EH (cell line): ENCODE data around the gene PAIP2B.
A peak's percentile ranks its signal among the peaks of the same experiment; 100 is the strongest.
"Not testable (repeated sequence)": the region's sequence is repeated elsewhere in the genome, so short reads cannot be mapped to it uniquely, and the experiment has no call there.

Experiments used
- DNase-seq: peaks from one replicate; pipeline ENCODE4 v3.0.0-alpha.2; 2015; ENCODE audit warnings: low read depth

The PAIP2B gene

DNA sequence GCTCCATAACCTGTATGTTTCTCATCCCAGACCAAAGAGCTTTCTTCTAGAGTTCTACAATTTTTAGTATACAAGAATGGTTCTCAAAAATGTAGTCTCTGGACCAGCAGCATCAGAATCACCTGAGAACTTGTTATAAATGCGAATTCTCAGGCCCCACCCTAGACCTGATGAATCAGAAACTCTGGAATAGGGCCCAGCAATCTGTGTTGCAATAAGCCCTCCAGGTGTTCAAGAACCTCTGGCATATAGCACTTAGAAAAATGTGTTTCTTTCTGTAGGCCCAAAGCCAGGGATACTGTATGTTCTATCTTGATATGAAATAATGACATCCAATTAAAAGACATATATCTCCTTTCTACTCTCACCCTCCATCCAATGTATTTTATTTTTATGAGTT lies 10.4 kb downstream of the PAIP2B start:
- no peak for DNase-seq

DNA sequence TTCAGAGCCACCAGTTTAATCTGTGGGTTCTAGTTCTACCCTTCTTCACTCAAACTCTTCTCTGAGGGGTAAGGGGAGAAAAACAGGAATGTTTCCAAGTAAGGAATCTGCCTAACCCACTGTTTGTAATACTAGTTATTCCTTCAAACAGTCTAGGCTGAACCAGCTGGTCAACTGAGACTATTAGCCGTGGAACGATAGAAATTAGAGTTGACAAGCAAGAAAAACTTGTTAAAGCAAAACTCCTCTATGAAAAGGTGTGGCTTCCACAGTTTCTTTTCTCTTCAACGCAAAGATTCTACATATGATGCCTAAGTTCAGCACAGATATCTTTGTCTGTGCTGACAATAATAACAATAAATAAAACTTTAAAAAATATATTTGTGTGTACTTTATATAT lies 11.5 kb downstream of the PAIP2B start:
- DNase-seq, result no peak

DNA sequence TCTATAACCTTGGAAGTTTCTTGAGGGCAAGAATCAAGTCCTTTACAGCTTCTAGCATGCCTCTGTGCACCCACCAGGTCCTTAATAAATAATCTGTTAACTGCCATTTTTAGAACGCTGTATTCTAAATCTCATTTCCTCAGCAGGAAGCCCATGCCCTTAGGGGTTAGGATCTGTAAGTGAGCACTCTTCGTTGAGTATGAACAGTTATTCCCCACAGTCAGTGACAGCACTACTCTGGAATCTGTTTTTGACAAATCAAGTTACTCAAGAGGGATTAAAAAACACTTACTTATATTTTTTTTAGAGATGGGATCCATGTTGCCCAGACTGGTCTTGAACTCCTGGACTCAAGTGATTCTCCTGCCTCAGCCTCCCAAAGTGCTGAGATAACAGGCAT lies 14.6 kb downstream of the PAIP2B start:
- DNase-seq, result peak; percentile 27

DNA sequence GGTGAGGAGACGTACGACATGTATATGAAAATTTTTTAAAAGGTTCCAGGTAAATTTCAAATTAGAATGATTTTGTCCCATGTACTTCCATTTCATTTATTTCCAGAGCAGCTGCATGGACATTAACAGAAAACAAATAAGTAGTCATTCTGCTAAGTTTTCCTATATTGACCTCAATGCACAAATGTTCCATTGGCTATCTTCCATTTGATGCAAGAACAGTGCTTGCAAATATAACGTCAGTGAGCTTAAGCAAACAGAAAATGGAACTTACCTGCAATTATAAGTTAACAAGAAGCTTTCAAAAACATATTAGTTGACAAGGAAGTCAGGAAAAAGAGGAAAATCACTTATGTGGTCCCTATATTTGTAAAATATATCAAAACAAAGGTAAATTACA lies 16.6 kb downstream of the PAIP2B start:
- DNase-seq, result no peak

DNA sequence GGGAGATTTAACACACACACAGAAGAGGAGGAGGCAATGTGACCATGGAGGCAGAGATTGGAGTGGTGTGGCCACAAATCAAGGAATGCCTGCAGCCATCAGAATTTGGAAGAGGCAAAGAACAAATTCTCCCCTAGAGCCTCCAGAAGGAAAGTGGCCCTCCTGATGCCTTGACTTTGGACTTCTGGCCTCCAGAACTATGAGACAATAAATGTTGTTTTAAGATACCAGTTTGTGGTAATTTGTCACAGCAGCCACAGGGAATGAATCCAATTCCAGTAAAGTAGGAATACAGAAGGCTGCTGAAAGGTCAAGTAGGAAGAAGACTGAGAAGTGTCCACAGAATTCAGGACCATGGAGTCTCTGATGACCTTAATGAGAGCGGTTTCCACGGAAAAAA lies 18.1 kb downstream of the PAIP2B start:
- no peak for DNase-seq

DNA sequence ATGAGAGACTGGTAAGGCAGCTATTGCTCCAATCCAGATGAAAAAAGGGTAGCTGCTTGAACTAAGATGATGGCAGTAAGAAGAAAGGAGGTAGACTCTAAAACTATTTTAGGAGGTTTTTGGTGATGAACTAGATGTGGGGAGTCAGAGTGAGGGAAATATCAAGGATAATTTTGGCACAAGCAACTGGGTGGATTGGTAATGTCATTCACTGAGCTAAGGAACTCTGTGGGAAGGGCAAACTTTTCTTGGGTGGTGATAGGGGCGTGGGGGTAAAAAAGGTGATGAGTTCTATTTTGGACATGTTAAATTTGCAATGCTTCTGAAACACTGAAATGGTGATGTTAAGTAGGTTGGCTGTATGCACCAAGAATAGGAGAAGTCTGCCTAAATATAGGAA lies 19.3 kb downstream of the PAIP2B start:
- no peak for DNase-seq

DNA sequence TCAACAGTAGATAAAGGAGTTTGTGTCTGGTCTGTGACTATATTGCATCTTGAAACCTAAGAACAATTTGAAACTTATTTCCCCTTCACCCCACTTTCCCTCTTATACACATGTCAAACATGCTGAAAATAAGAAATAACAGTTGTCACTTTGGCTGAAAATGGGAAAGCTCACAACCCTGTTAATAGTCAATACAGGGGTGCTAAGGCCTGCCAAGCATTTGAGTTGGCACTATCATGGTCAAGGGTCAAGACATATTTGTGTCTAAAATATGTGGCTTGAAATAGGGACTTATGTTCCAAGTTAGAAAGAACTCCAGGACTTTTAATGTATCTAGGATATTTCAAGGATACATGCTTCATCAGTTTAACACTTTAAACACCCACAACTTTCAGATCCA lies 20.6 kb downstream of the PAIP2B start:
- no peak for DNase-seq

DNA sequence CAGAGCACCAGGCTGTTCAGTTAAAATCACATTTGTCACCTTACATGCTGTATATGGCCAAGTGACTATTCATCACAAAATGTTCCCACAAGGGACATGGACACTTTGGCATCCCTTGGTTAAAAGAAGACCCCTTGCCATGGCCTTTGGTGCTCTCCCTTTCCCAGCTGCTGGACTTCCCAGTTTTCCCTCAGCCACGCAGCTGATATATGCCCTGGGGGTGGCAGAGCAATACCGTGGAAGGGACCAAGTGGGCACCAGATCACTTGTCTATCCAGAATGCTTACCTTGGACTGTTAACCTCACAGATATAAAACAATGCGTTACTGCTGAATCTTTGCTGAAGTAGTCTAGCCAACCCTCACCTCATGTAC lies 35.3 kb downstream of the PAIP2B start:
- no peak for DNase-seq

DNA sequence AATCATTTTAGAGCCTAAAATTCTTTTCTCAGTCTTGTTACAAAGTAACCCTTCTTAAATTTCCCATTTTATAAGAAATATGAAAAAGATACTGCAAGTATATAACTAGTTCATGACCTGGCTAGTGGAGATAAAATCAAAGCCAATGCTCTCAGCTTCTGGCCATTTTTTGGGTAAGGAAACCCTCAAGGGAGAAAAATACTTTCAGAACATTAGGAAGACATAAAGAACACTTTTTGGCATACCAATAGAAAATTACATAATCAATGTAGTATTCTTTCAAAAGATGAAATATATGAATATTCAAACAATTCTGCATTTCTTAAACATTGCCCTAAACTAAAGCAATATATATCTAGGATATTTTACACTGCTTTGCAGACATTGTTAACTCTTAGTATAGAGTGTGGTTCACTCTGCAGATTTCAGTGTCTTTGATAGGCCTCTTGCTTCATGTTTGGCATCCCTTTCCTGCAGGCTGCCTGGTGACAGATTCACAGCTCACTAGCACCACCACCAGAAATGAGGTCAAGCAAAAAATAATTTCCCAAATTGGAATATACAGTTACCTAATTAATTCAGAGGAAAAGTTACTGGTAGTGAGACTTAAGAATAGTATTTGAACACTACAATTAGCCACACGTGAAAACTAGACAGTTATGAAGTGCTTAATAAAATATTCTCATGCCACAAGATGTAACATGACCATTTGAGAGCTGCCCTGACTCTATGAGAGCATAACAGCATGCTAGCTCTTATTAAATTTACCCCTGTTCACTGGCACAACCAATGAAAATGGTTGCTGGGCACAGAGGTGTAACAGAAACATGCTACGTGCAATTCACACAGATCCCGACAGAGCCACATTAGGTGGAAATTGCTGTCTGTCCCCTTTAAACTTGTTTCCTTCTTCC lies 36.0 kb downstream of the PAIP2B start:
- peak; percentile 39 for DNase-seq

DNA sequence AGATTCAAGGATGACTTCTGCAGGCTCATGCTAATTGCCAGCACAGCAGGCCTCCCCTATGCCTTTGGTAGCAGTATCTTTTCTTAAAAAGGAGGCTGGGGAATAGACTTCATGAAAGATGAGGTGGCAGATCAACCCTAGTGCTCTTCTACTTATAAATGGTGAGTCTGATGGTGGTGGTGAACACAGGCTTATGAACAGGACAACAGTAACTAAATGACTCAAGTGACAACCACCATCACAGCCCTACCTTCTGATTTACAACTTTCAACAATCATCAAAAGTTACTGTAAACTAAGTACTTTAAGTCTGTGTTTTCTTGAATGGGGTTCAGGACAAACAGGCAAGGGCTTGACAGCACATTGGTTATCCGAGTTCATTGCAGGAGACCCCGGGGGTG lies 39.3 kb downstream of the PAIP2B start:
- DNase-seq, result no peak

DNA sequence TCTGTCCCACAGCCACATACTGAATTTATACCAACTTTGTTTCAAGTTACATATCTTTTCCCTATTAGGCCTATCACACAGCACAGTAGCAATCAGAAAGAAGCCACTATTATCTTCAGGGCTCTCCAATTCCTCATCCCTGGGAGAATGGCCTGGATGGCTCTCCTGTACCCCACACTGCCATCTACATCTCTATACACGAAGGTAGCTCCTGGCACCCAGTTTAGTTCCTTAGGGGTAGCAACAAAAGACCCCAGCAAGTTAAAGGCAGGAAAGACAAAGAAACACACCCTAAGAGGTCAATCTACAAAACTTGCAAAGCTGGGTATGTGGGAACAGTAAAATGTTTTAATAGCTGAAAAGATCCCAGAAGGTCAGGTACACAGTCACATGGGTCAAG lies 39.9 kb downstream of the PAIP2B start:
- no peak for DNase-seq

DNA sequence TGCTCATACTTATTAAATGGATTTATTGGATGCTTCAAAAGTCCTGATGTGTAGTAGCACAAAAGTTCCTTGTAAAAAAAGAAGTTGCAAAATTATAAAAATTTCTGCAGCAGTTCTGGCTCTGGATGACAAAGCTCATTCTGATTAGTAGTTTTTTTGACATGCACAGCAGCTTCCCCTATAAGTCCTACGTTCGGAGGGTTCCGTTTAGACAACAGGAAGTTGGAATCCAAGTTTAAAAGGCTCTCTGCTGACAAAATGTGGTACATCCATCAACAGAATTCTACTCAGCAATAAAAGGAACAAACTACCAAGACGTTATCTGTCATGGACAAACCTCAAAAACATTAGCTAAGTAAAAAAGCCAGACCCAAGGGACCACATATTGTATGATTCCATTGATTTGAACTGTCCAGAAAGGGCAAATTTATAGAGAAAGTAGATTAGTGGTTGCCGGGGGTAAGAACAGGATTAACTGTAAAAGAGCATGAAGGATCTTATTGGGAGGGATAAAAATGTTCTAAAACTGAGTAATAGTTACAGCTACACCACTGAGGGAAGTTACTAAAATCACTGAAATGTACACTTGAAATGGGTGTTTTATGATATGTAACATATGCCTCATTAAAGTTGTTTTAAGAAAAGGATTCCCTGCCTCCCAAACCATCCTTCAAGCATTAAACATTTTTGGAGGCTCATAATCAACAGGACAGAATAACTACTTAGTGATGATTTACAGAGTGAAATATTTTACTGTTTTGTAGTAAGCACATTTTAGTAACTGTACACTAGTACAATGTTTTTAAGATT lies 43.4 kb downstream of the PAIP2B start:
- not testable (repeated sequence) for DNase-seq

DNA sequence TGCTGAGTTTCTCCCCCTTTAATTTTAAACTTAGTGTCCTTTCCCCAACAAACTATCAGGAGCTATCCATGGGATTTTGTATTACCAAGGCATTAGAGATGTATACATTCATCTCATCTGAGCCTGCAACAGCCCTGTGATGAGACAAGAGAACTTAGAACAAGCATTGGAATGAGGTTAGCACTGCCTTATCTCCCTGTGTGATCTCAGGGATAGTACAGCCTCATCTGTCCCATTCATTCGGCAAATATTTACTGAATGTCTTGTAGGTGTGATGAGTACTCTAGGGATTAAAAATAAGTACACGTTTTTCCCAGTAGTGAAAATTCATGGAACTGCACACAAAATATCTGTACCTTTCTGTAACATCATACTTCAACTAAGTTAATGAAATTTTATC lies 45.6 kb downstream of the PAIP2B start:
- peak; percentile 41 for DNase-seq

DNA sequence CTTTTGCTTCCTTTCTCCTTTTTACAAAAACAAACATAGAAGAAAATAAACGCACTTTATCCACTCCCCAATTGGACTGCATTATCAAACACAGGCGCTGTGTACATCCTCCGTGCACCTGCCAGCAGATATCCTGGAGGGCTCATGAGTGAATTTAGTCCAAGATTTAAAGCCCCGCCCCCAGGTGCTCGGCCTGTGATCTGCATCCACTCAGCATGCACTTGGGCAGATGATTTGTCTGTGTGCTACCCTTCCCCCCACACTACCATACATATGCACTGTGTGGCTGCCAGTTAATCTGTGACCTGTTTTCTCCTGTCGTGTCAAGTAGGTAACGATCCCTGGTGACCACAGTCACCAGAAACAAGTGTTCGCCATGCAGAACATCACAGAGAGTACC lies 48.1 kb downstream of the PAIP2B start:
- not testable (repeated sequence) for DNase-seq

DNA sequence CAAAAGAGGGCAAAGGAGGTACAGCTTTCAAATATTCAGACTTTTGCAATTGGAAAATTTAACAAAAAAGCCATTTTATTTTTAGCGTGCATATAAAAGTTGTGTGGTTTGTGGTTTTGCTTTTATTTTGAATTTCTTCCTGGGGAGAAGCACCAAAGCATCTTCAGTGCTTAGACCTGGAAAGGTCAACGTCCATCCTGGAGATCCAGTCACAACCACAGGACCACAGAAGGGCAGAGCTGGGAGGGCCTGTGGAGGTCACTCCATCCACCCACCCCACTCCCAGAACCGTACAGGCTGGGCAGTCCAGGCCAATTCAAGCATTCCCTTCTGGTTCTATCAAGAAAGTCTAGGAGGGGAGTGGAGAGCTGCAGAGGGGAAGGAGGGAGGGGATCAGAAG lies 52.7 kb downstream of the PAIP2B start:
- no peak for DNase-seq

DNA sequence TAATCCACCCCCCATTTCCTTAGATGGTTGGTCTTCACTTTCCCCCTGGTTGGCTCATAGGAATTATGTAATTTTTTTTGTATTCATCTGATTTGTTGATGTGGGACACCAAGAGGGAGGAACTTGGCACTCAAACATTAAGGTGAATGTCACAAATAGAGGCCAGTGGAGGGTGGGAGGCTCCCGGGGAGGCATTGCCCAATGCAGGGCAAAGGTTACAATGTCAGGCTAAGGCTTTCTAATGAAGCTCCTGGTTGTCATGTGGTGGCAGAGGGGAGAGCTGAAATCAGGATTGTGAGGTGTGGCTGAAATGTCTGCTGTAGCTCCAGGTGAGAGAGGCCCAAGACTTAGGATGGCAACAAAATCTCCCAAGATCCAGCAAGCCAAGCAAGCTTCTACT lies 53.8 kb downstream of the PAIP2B start:
- DNase-seq, result no peak

DNA sequence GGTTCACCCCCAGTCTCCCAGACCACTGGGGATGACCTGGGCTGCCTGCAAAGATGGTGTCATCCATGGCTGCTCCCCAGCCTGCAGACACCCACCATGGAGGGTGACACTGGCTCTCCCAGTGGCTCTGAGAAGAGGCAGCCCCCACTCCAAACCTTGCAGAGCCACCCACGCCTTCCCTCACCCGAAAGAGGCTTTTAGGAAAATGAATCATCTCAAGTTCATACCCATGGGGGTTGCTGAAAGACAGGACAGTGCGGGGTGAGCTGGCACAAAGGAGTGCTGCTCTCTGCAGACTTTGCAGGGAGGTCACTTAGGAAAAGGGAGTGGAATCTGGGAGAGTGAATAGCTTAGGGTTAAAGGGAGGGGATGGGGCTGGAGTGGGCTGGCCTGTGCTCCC lies 60.1 kb downstream of the PAIP2B start:
- DNase-seq, result peak; percentile 23

DNA sequence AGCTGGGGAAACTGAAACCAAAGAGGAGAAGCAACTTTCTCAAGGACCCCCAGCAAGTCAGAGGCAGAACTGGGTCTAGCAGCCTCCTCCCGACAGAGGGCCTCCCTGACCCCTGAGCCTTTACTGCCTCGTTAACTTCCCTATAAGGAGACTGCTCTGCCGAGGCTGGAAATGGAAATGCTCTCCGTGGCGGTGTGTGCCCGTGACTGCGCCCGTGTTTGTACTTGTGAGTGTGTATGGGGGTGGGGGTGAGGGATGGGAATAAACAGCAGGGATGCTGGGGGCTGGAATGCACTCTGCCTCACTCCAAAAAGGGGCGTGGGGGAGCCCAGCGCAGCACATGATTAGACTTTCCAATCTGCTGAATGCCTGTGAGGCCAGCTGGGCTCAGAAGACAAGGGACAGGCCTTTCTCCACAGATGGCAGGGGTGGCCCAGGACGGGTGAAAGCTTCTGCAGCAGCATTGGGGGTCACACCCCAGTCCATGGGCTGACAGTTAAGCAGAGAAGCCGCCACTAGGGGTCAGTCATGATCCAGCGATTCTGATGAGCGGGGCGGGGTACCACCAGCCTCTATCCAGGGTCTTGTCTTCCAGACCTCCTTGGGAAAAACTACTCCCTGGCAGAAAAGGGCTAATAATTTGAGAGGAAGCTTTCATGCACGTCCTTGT lies 69.6 kb downstream of the PAIP2B start:
- DNase-seq, result peak; percentile 41

DNA sequence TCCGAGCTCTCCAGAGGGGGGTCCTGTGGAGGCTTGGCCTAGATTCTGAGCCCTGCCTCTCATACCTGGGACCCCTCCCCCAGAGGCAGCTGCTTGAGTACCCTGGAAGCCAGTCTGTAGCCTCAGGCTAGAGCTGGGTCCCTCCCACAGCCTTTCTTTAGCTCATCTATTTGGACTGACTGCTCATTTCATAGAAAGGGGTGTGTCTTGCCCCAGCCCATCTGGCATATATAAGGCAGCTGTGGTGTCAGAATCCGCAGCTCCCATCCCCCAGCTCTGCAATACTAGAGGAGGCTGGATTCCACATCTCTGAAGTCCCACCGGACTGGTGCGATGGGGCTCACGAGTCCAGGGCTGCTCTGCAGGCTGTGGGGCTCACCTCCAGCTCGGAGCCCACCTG lies 70.3 kb downstream of the PAIP2B start:
- DNase-seq, result peak; percentile 60

DNA sequence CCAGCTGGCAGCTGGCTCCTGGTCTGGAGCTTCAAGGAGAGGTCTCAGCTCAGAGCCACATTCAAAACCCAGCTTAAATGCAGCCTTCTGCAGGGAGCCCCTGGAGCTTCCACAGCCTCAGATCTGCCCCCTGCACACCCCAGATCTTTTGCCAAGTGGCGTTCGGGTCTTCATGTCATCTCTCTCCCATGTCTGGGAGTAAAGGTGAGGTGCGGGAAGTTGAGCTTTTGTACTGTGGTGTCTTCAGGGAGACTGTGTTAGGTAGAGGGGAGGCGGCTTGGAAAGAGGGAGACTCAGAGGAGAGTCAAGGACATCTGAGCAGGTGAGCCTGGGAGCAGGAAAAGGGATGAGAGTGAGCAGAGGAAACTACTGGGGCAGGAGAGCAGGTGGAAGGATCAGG lies 71.1 kb downstream of the PAIP2B start:
- DNase-seq, result no peak

DNA sequence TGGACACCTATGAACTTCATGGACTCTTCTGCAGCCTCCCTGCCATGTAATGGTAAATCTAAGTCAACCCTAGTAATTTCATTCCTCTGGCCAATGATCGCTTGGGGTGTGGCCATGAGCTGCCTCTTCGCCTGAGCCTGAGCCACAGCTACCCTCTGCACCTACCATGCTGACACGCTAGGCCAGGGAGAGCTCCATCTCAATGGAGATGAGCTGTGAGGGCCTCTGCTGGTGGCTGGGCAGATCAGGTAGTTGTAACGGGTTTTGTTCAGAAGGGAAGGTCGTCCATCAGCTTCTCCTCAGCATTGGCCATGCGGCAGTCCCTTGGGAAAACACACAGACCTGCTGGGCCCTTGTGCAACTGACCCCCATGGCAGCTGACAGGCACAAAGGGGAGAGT lies 72.1 kb downstream of the PAIP2B start:
- DNase-seq, result peak; percentile 13

DNA sequence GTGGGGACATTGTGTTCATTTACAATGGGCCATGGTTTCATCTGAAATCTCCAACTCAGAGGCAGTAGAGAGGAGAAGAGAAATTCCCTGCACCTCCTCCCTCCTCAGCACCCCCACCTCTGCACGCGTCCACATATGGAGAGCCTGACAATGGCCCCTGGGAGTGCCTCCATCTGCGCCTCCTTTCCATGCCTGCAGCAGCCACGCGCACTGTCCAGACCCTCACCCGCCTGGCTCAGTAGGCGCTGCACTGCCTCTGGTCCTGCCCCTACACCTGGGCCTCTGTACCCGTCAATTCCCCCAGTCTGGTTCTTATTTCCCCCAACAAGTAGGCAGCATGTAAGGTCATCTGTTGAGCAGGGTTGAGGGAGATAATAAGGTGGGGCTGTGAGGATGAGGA lies 72.6 kb downstream of the PAIP2B start:
- DNase-seq, result no peak
